CD14-positive monocyte (primary cell): Measurements from ENCODE around the gene LENG1. TPM values are rescaled to one million over a fixed set of nuclear protein-coding genes. Genes with fewer than 3 reads are reported as not detected.

Experiments used
- DNase-seq, 3 donors: peaks; one replicate each; pipeline ENCODE4 v3.0.0-alpha.2; 2011 to 2022
- H2AFZ ChIP-seq: 2 replicates; pipeline ENCODE4 v1.6.0; 2012; ENCODE audit warnings: mild to moderate bottlenecking, low read depth, low read length, inconsistent platforms; ENCODE audit not compliant: insufficient read depth, poor library complexity, severe bottlenecking
- H3K27ac ChIP-seq, 2 donors: 1 replicate in 1 of 2; 2 replicates in 1 of 2; pipeline ENCODE4 v1.5.1; 2012 to 2013; ENCODE audit warnings: low read length in 2 of 2, control low read depth in 1 of 2, inconsistent platforms in 1 of 2, low read depth in 1 of 2, mild to moderate bottlenecking in 1 of 2
- H3K27me3 ChIP-seq, 2 donors: one replicate each; pipeline versions ENCODE4 v1.6.0 to v1.6.1; 2011 to 2013; ENCODE audit warnings: low read length in 2 of 2; ENCODE audit not compliant: control insufficient read depth in 2 of 2, insufficient read depth in 2 of 2
- H3K36me3 ChIP-seq, 2 donors: replicated peaks in 1 of 2; 1 replicate in 1 of 2; 2 replicates in 1 of 2; pipeline versions ENCODE4 v1.5.1 to v1.6.1; 2012 to 2013; ENCODE audit warnings: low read length in 2 of 2, control low read depth in 1 of 2, inconsistent platforms in 1 of 2, mild to moderate bottlenecking in 1 of 2; ENCODE audit not compliant: insufficient read depth in 2 of 2, control insufficient read depth in 1 of 2
- H3K4me1 ChIP-seq, 2 donors: 1 replicate in 1 of 2; 2 replicates in 1 of 2; pipeline versions ENCODE4 v1.5.1 to v1.6.1; 2012 to 2013; ENCODE audit warnings: low read length in 2 of 2, control low read depth in 1 of 2, inconsistent platforms in 1 of 2, mild to moderate bottlenecking in 1 of 2, moderate library complexity in 1 of 2; ENCODE audit not compliant: insufficient read depth in 2 of 2, control insufficient read depth in 1 of 2
- H3K4me2 ChIP-seq: replicated peaks from 2 replicates; pipeline ENCODE3; 2012; ENCODE audit warnings: low read length, moderate library complexity, mild to moderate bottlenecking; ENCODE audit not compliant: poor library complexity, severe bottlenecking; ENCODE audit errors: extremely low read depth
- H3K4me3 ChIP-seq, 3 experiments: fragments of 200-600 bp in 1 of 3; sonication (generic) in 1 of 3; replicated peaks in 1 of 3; 1 replicate in 2 of 3; 2 replicates in 1 of 3; pipeline ENCODE4 v1.5.1; 2011 to 2013; ENCODE audit warnings: low read length in 3 of 3, mild to moderate bottlenecking in 3 of 3, control low read depth in 2 of 3, low read depth in 2 of 3, inconsistent platforms in 1 of 3, moderate library complexity in 1 of 3
- H3K79me2 ChIP-seq: 2 replicates; pipeline ENCODE4 v1.6.0; 2012; ENCODE audit warnings: mild to moderate bottlenecking, control low read depth, inconsistent platforms, low read length, moderate library complexity; ENCODE audit not compliant: insufficient read depth
- H3K9ac ChIP-seq: 2 replicates; pipeline ENCODE4 v1.6.0; 2017; ENCODE audit warnings: low read length, mild to moderate bottlenecking; ENCODE audit not compliant: insufficient read depth, poor library complexity, severe bottlenecking
- H3K9me3 ChIP-seq, 2 donors: replicated peaks in 1 of 2; 1 replicate in 1 of 2; 2 replicates in 1 of 2; pipeline versions ENCODE4 v1.5.1 to v1.6.1; 2012 to 2013; ENCODE audit warnings: low read length in 2 of 2, control low read depth in 1 of 2; ENCODE audit not compliant: control insufficient read depth in 1 of 2, insufficient read depth in 1 of 2
- H4K20me1 ChIP-seq: 2 replicates; pipeline ENCODE4 v1.6.0; 2012; ENCODE audit warnings: mild to moderate bottlenecking, low read length, control low read depth, moderate library complexity; ENCODE audit not compliant: insufficient read depth
- H3K27ac Mint-ChIP-seq, 7 donors: one replicate each; pipeline ENCODE4 v1.8.0; 2020; ENCODE audit warnings: mild to moderate bottlenecking in 7 of 7, mixed read lengths in 7 of 7, moderate library complexity in 6 of 7, inconsistent platforms in 2 of 7
- H3K27me3 Mint-ChIP-seq, 3 donors: one replicate each; pipeline ENCODE4 v1.8.0; 2021 to 2022; ENCODE audit warnings: low read depth in 3 of 3, mild to moderate bottlenecking in 3 of 3, mixed read lengths in 3 of 3, moderate library complexity in 3 of 3, inconsistent platforms in 1 of 3
- H3K36me3 Mint-ChIP-seq, 2 donors: one replicate each; pipeline ENCODE4 v1.8.0; 2020; ENCODE audit warnings: mixed read lengths in 2 of 2, inconsistent platforms in 1 of 2, mild to moderate bottlenecking in 1 of 2
- H3K4me1 Mint-ChIP-seq: one replicate; pipeline ENCODE4 v1.8.0; 2020; ENCODE audit warnings: mild to moderate bottlenecking, mixed read lengths
- H3K4me3 Mint-ChIP-seq, 2 donors: one replicate each; pipeline ENCODE4 v1.8.0; 2020; ENCODE audit warnings: mild to moderate bottlenecking in 2 of 2, mixed read lengths in 2 of 2, moderate library complexity in 1 of 2
- H3K9me3 Mint-ChIP-seq, 7 donors: one replicate each; pipeline ENCODE4 v1.8.0; 2020 to 2022; ENCODE audit warnings: mixed read lengths in 7 of 7, mild to moderate bottlenecking in 6 of 7, moderate library complexity in 6 of 7, inconsistent platforms in 2 of 7
- CTCF ChIP-seq: fragments of 200-600 bp; IDR thresholded peaks from one replicate; pipeline ENCODE4 v1.8.0; 2022; ENCODE audit warnings: antibody characterized with exemption, mild to moderate bottlenecking
- WGBS: methylation state at CpG from one replicate; pipeline ENCODE4 v1.1.5; 2013; ENCODE audit warnings: missing lambda C conversion rate; ENCODE audit not compliant: insufficient coverage; 5-methylcytosine and 5-hydroxymethylcytosine counted together
- intact Hi-C, 2 donors: fragments of 100-400 bp; cut with micrococcal nuclease; formaldehyde crosslinking; loops; one replicate each; pipeline versions ENCODE4 v1.15.0 to v1.15.1; 2023
- polyA plus RNA-seq, 3 donors: library from polyadenylated mRNA; depleted of rRNA in 1 of 3; unstranded in 2 of 3; stranded (reverse) in 1 of 3; fragments of 300-500 nt in 2 of 3; fragments of >200 nt in 1 of 3; fragmentation: Illumina TruSeq in 2 of 3; gene quantifications; 1 replicate in 2 of 3; 2 replicates in 1 of 3; pipeline ENCODE4 v1.2.3, GENCODE V29; 2012 to 2021

The LENG1 gene
- polyA plus RNA-seq, 3 donors = 3.4 to 5.4 (median 4.2) TPM

- 90% methylated on average over 5 of the region's 7 CpGs for WGBS
- intact Hi-C loops = no loop called here
- peaks cover 60 to 84% of the 10 kb centered on the region in 2 donors for H3K36me3 Mint-ChIP-seq
- peaks cover 5% of the 10 kb centered on the region for H3K4me1 Mint-ChIP-seq
- Histone ChIP-seq H3K4me3 (no peak overlapping the region), H3K36me3 (peaks cover 54 to 69% of the 10 kb centered on the region in 2 donors), H3K4me2 (no peak overlapping the region), H4K20me1 (peaks cover 47% of the 10 kb centered on the region), H3K27me3 (no peaks in the 10 kb centered on the region), H3K79me2 (peaks cover 52% of the 10 kb centered on the region), H3K9ac (no peak overlapping the region), H3K9me3 (no peaks in the 10 kb centered on the region), H3K4me1 (peaks cover 3 to 4% of the 10 kb centered on the region in 2 donors), H3K27ac (no peak overlapping the region), H2AFZ (no peak overlapping the region)
- H3K27ac Mint-ChIP-seq = no peak overlapping the region
- DNase-seq = no peak
- no peaks in the 10 kb centered on the region for H3K27me3 Mint-ChIP-seq
- peaks cover 0 to 2% (median 0%) of the 10 kb centered on the region in 7 donors for H3K9me3 Mint-ChIP-seq
- no peak for TF ChIP-seq CTCF
- no peak overlapping the region for H3K4me3 Mint-ChIP-seq
Measured at GRCh38 chr19:54108496-54108895, 51.0 kb downstream of the LENG1 start.

GRCh38 chr19:54107876-54108490, 51.5 kb downstream of the LENG1 start:
- peaks cover 8% of the 10 kb centered on the region for H3K4me1 Mint-ChIP-seq
- peaks cover 57 to 79% of the 10 kb centered on the region in 2 donors for H3K36me3 Mint-ChIP-seq
- H2AFZ ChIP-seq = no peak overlapping the region
- no peak overlapping the region for H3K9ac ChIP-seq
- H3K27me3 Mint-ChIP-seq = no peaks in the 10 kb centered on the region
- DNase-seq = no peak
- intact Hi-C loops = no loop called here
- no peaks in the 10 kb centered on the region for H3K9me3 ChIP-seq
- H3K4me3 ChIP-seq = no peak overlapping the region
- peaks cover 54 to 69% of the 10 kb centered on the region in 2 donors for H3K36me3 ChIP-seq
- H3K79me2 ChIP-seq = peaks cover 55% of the 10 kb centered on the region
- H3K27me3 ChIP-seq = no peaks in the 10 kb centered on the region
- 94% methylated on average over 16 of the region's 21 CpGs for WGBS
- no peak for TF ChIP-seq CTCF
- H3K27ac Mint-ChIP-seq = peak overlapping the region in 1 of 7 donors; percentile 20
- no peak overlapping the region for H3K4me3 Mint-ChIP-seq
- H3K4me1 ChIP-seq = peaks cover 8 to 9% of the 10 kb centered on the region in 2 donors
- H3K9me3 Mint-ChIP-seq = peaks cover 0 to 2% (median 0%) of the 10 kb centered on the region in 7 donors
- no peak overlapping the region for H3K4me2 ChIP-seq
- H3K27ac ChIP-seq = no peak overlapping the region
- peaks cover 42% of the 10 kb centered on the region for H4K20me1 ChIP-seq
